Right atrium auricular region (tissue), 2 donors: Measurements from ENCODE around the gene ECSIT. TPM values are rescaled to one million over a fixed set of nuclear protein-coding genes. Genes with fewer than 3 reads are reported as not detected.
A peak's percentile ranks its signal among the peaks of the same experiment; 100 is the strongest.
"Not testable (repeated sequence)": the region's sequence is repeated elsewhere in the genome, so short reads cannot be mapped to it uniquely, and the experiment has no call there.

ENCODE experiments used
- DNase-seq: peaks from one replicate; pipeline ENCODE4 v3.0.0-alpha.2; 2019; ENCODE audit warnings: low spot score
- H3K27ac ChIP-seq, 2 donors: fragments of 200-600 bp; sonication (generic); 1 replicate in 1 of 2; 2 replicates in 1 of 2; pipeline ENCODE4 v1.5.1; 2016 to 2019
- H3K27me3 ChIP-seq, 2 donors: fragments of 200-600 bp; sonication (generic); one replicate each; pipeline versions ENCODE4 v1.5.1 to v1.6.0; 2017 to 2019
- H3K36me3 ChIP-seq: fragments of 200-600 bp; sonication (generic); one replicate; pipeline ENCODE4 v1.5.1; 2016
- H3K4me1 ChIP-seq, 2 donors: fragments of 200-600 bp; sonication (generic); one replicate each; pipeline versions ENCODE4 v1.5.1 to v1.6.0; 2017 to 2019
- H3K4me3 ChIP-seq, 2 donors: fragments of 200-600 bp; sonication (generic); 1 replicate in 1 of 2; 2 replicates in 1 of 2; pipeline ENCODE4 v1.5.1; 2017 to 2019; ENCODE audit warnings: mild to moderate bottlenecking in 1 of 2, moderate library complexity in 1 of 2
- H3K9me3 ChIP-seq, 2 donors: fragments of 200-600 bp; sonication (generic); one replicate each; pipeline ENCODE4 v1.5.1; 2019
- CTCF ChIP-seq, 2 donors: fragments of 200-600 bp; sonication (generic); IDR thresholded peaks; one replicate each; pipeline ENCODE4 v1.5.1; 2019; ENCODE audit warnings: antibody characterized with exemption in 2 of 2
- total RNA-seq, 2 donors: library from RNA; depleted of rRNA; stranded (reverse); fragments of >200 nt; gene quantifications; one replicate each; pipeline ENCODE4 v1.1.0, GENCODE V29; 2016

ECSIT gene
- total RNA-seq, 2 donors from 2014 or later: 83.6 to 126 TPM

GRCh38 chr19:11479090-11479897, 49.6 kb downstream of the ECSIT start:
- H3K27me3 ChIP-seq: peaks cover 14 to 32% of the 10 kb centered on the region in 2 donors
- peaks cover 0 to 42% of the 10 kb centered on the region in 2 donors for H3K4me1 ChIP-seq
- H3K27ac ChIP-seq: no peak overlapping the region
- DNase-seq: no peak
- peak overlapping the region in 1 of 2 donors; percentile 34 for H3K4me3 ChIP-seq
- no peaks in the 10 kb centered on the region for H3K9me3 ChIP-seq
- no peak for TF ChIP-seq CTCF (IDR thresholded peaks at IDR 0.05)
- no peaks in the 10 kb centered on the region for H3K36me3 ChIP-seq

- Histone ChIP-seq H3K4me3 (no peak overlapping the region), H3K36me3 (no peaks in the 10 kb centered on the region), H3K27me3 (peaks cover 14 to 27% of the 10 kb centered on the region in 2 donors), H3K4me1 (peaks cover 0 to 41% of the 10 kb centered on the region in 2 donors), H3K27ac (no peak overlapping the region), H3K9me3 (no peaks in the 10 kb centered on the region)
- no peak for DNase-seq
- TF ChIP-seq CTCF (IDR thresholded peaks at IDR 0.05): no peak
Measured at GRCh38 chr19:11478167-11479089, 50.5 kb downstream of the ECSIT start.

- no peak for TF ChIP-seq CTCF (IDR thresholded peaks at IDR 0.05)
- Histone ChIP-seq H3K9me3 (no peaks in the 10 kb centered on the region), H3K27me3 (peaks cover 3 to 16% of the 10 kb centered on the region in 2 donors), H3K4me3 (no peak overlapping the region), H3K36me3 (no peaks in the 10 kb centered on the region), H3K27ac (no peak overlapping the region), H3K4me1 (peaks cover 0 to 16% of the 10 kb centered on the region in 2 donors)
- DNase-seq: no peak
Measured at GRCh38 chr19:11475861-11476260, 53.1 kb downstream of the ECSIT start.

- not testable (repeated sequence) for H3K27ac ChIP-seq, DNase-seq, H3K4me3 ChIP-seq, H3K36me3 ChIP-seq, H3K9me3 ChIP-seq
- Histone ChIP-seq H3K4me1 (peaks cover 0 to 12% of the 10 kb centered on the region in 2 donors), H3K27me3 (peaks cover 3 to 11% of the 10 kb centered on the region in 2 donors)
Measured at GRCh38 chr19:11475343-11475742, 53.6 kb downstream of the ECSIT start.

- H3K27me3 ChIP-seq: no peaks in the 10 kb centered on the region
- H3K36me3 ChIP-seq: no peaks in the 10 kb centered on the region
- H3K9me3 ChIP-seq: no peaks in the 10 kb centered on the region
- H3K4me1 ChIP-seq: no peaks in the 10 kb centered on the region
- no peak for DNase-seq
- no peak overlapping the region for H3K4me3 ChIP-seq
- H3K27ac ChIP-seq: no peak overlapping the region
- no peak for TF ChIP-seq CTCF (IDR thresholded peaks at IDR 0.05)
Measured at GRCh38 chr19:11473725-11474124, 55.2 kb downstream of the ECSIT start.

- H3K9me3 ChIP-seq, H3K4me3 ChIP-seq, DNase-seq, H3K27ac ChIP-seq, H3K36me3 ChIP-seq, H3K4me1 ChIP-seq, H3K27me3 ChIP-seq: not testable (repeated sequence)
Measured at GRCh38 chr19:11468266-11468845, 60.6 kb downstream of the ECSIT start.
